ENCODE results near the gene BLTP3B.

DNA sequence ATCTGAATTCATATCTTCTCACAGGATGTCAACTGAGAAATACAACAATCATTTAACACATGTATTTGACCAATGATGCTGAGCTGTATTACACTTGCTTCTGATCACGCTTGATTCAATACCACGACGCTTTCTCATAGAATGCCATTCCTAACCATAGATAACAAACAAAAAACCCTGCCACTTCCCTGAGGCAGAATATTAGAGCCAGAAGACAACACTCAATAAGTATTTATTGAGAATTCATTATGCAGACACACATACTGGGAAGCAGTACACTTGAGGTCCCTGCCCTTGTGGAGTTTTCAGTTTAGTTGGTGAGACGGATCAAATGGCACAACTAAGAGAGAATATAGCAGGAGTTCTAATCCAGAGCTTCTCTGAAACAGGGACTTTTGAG is 32.4 kb downstream of the BLTP3B start:
- TF ChIP-seq, protein P1, sequence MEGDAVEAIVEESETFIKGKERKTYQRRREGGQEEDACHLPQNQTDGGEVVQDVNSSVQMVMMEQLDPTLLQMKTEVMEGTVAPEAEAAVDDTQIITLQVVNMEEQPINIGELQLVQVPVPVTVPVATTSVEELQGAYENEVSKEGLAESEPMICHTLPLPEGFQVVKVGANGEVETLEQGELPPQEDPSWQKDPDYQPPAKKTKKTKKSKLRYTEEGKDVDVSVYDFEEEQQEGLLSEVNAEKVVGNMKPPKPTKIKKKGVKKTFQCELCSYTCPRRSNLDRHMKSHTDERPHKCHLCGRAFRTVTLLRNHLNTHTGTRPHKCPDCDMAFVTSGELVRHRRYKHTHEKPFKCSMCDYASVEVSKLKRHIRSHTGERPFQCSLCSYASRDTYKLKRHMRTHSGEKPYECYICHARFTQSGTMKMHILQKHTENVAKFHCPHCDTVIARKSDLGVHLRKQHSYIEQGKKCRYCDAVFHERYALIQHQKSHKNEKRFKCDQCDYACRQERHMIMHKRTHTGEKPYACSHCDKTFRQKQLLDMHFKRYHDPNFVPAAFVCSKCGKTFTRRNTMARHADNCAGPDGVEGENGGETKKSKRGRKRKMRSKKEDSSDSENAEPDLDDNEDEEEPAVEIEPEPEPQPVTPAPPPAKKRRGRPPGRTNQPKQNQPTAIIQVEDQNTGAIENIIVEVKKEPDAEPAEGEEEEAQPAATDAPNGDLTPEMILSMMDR (conservative IDR thresholded peaks at IDR 0.05; ENCODE audit: low read depth, low read length) = no peak
- TF ChIP-seq EZH2 (IDR thresholded peaks at IDR 0.05; ENCODE audit: borderline replicate concordance, low read depth, low read length, poor library complexity, severe bottlenecking) = no peak
